Psoas muscle (tissue), 8 donors: ENCODE data around the gene MYO5A. TPM values are rescaled to one million over a fixed set of nuclear protein-coding genes. Genes with fewer than 3 reads are reported as not detected.

Source experiments
- ATAC-seq, 4 donors: fragments of 200-7000 bp; cut with Tn5 transposase; one replicate each; pipeline ENCODE4 v1.9.1; 2020; ENCODE audit warnings: moderate library complexity in 3 of 4, mild to moderate bottlenecking in 2 of 4
- DNase-seq, 2 donors: peaks; one replicate each; pipeline ENCODE4 v3.0.0-alpha.2; 2020
- H3K27ac ChIP-seq: fragments of 200-600 bp; one replicate; pipeline ENCODE4 v1.8.0; 2022
- H3K27me3 ChIP-seq, 3 donors: fragments of 200-600 bp in 1 of 3; one replicate each; pipeline versions ENCODE4 v1.6.1 to v1.8.0; 2013 to 2022; ENCODE audit warnings: low read length in 2 of 3, mild to moderate bottlenecking in 2 of 3, moderate library complexity in 1 of 3; ENCODE audit not compliant: insufficient read depth in 3 of 3
- H3K36me3 ChIP-seq, 2 donors: fragments of 200-600 bp in 1 of 2; one replicate each; pipeline versions ENCODE4 v1.6.1 to v1.8.0; 2013 to 2022; ENCODE audit warnings: low read depth in 1 of 2, mild to moderate bottlenecking in 1 of 2, moderate library complexity in 1 of 2; ENCODE audit not compliant: insufficient read depth in 1 of 2
- H3K4me1 ChIP-seq: fragments of 200-600 bp; one replicate; pipeline ENCODE4 v1.8.0; 2022
- H3K4me3 ChIP-seq: fragments of 200-600 bp; one replicate; pipeline ENCODE4 v1.8.0; 2022; ENCODE audit warnings: mild to moderate bottlenecking
- H3K9me3 ChIP-seq: fragments of 200-600 bp; one replicate; pipeline ENCODE4 v1.8.0; 2022
- whole genome bisulfite sequencing, 3 donors: extraction: QIAGEN DNeasy Blood & Tissue Kit; methylation state at CpG; one replicate each; pipeline versions ENCODE4 v1.1.6 to v1.1.7; 2013; 5-methylcytosine and 5-hydroxymethylcytosine counted together
- intact Hi-C, 2 donors: fragments of 100-400 bp; cut with DNase I; formaldehyde crosslinking; loops; one replicate each; pipeline versions ENCODE4 v1.11.0 to v1.14.2; 2022
- polyA plus RNA-seq, 3 donors: library from polyadenylated mRNA; stranded (reverse); fragments of 200-250 nt; gene quantifications; one replicate each; pipeline ENCODE4 v1.2.3, GENCODE V29; 2013
- total RNA-seq, 4 donors: library from RNA; stranded (reverse); fragmentation: NEBNext Ultra II Directional in 2 of 4; extraction: Animal tissue kit (Norgen Biotek cat#: 25700) in 2 of 4; gene quantifications; one replicate each; pipeline versions ENCODE4 v1.2.1 to v1.2.4, GENCODE V29; 2021 to 2023
- TF ChIP-seq, protein P1 (sequence below): fragments of 200-600 bp; IDR thresholded peaks from one replicate; pipeline ENCODE4 v1.8.0; 2022; ENCODE audit warnings: antibody characterized with exemption
- donor health status: healthy with polysubstance abuse.
- donor health status: DM: no; HTN: no; CAD: no; lungs with moderate emphysema.
- donor health status: Bipolar disorder and iron deficiency.
- donor health status: healthy.
- donor health status: DM: yes; HTN: yes; CAD: no.
- donor health status: DM: no; HTN: no; CAD: no.
- donor health status: DM: no; HTN: no; CAD: no.
- donor health status: DM: yes; HTN: yes; CAD: no.

The MYO5A gene
- total and polyA plus RNA-seq, 7 donors = 3.6 to 9.9 (median 6.3) TPM

DNA sequence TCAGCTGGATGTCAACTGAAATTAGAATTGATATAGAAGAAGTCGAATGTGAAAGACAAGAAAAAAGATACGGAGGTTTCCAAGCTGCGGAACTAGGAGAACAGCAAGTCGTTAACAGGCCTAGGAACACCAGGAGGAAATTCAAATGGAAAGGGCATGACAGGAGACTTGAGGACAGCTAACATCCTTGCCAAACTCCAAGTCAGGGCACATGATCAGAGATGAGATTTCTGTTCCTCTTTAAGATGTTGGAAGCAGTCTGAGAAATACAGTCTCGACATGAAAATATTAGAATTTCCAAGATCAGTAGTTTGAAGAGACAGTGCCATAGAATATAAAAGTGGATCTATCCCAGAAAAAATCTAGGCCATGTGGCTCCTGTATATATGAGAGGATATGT, 5.0 kb downstream of the MYO5A start:
- no peaks in the 10 kb centered on the region for H3K27me3 ChIP-seq
- no peaks in the 10 kb centered on the region for H3K36me3 ChIP-seq
- WGBS, 3 donors = 28 to 54% (median 30%) methylated on average over 5 of the region's 5 CpGs
- DNase-seq (no peak), ATAC-seq (peak in 2 of 4 donors; percentile 43 to 49)
- intact Hi-C loops = loop anchor here in 1 of 2 donors (10.0 kb wide), 1 partner anchor 189 kb away; no protein-coding TSS in a partner anchor
- peaks cover 42% of the 10 kb centered on the region for H3K4me1 ChIP-seq
- TF ChIP-seq, protein P1, sequence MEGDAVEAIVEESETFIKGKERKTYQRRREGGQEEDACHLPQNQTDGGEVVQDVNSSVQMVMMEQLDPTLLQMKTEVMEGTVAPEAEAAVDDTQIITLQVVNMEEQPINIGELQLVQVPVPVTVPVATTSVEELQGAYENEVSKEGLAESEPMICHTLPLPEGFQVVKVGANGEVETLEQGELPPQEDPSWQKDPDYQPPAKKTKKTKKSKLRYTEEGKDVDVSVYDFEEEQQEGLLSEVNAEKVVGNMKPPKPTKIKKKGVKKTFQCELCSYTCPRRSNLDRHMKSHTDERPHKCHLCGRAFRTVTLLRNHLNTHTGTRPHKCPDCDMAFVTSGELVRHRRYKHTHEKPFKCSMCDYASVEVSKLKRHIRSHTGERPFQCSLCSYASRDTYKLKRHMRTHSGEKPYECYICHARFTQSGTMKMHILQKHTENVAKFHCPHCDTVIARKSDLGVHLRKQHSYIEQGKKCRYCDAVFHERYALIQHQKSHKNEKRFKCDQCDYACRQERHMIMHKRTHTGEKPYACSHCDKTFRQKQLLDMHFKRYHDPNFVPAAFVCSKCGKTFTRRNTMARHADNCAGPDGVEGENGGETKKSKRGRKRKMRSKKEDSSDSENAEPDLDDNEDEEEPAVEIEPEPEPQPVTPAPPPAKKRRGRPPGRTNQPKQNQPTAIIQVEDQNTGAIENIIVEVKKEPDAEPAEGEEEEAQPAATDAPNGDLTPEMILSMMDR = no peak
- H3K27ac ChIP-seq = peak overlapping the region; percentile 51
- no peak overlapping the region for H3K4me3 ChIP-seq
- no peaks in the 10 kb centered on the region for H3K9me3 ChIP-seq

DNA sequence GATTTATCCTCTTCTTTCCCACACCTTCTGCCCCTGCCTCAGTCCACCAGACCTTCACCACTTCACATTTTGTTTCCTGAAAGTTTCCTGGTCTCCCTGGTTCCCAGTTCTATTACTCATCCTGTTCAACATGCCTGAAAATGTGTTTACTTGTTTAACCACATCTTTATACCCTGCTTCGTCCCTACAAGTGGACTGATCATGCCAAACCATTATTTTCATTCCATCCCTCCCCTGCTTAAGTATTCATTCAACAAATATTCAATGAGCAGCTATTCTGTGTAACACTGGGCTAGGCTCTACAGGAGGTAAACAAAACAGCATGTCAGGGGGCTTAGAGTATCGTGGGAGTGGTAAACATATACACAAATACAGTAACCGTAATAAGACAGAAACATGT, 5.5 kb downstream of the MYO5A start:
- no peaks in the 10 kb centered on the region for H3K36me3 ChIP-seq
- H3K4me1 ChIP-seq = peaks cover 42% of the 10 kb centered on the region
- intact Hi-C loops = loop anchor here in 1 of 2 donors (10.0 kb wide), 1 partner anchor 188 kb away; no protein-coding TSS in a partner anchor
- no peak for ATAC-seq
- WGBS, 3 donors = 50 to 88% (median 61%) methylated on average over 3 of the region's 3 CpGs
- no peak for DNase-seq
- TF ChIP-seq, protein P1 = no peak
- H3K27ac ChIP-seq = peak overlapping the region; percentile 51
- no peaks in the 10 kb centered on the region for H3K27me3 ChIP-seq
- H3K9me3 ChIP-seq = no peaks in the 10 kb centered on the region
- H3K4me3 ChIP-seq = no peak overlapping the region

DNA sequence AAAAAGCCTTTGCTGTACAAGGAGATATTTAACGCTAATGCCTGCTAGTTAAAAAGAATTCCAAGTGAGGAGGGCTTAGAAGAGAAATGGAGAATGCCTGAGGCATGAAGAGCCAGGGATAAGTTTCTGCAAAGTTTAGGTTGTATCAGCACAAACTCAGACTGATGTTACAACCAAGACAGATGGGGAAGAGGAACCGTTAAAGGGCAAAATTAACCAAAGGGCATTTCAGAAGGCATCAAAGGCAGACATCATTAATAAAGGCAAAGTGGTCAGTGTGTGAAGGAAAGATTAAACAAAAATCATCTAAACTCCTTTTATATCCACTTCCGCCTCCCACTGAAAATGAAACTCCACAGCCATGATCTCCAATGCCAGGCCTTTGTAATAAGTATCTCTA, 7.0 kb downstream of the MYO5A start:
- Histone ChIP-seq H3K36me3 (no peaks in the 10 kb centered on the region), H3K9me3 (no peaks in the 10 kb centered on the region), H3K27me3 (no peaks in the 10 kb centered on the region), H3K4me3 (no peak overlapping the region), H3K27ac (no peak overlapping the region), H3K4me1 (peaks cover 33% of the 10 kb centered on the region)
- TF ChIP-seq, protein P1 = no peak
- ATAC-seq = no peak
- intact Hi-C loops = loop anchor here in 1 of 2 donors (10.0 kb wide), 1 partner anchor 187 kb away; no protein-coding TSS in a partner anchor
- 82 to 84% (median 83%) methylated on average over 3 of the region's 3 CpGs for WGBS, 3 donors
- no peak for DNase-seq

DNA sequence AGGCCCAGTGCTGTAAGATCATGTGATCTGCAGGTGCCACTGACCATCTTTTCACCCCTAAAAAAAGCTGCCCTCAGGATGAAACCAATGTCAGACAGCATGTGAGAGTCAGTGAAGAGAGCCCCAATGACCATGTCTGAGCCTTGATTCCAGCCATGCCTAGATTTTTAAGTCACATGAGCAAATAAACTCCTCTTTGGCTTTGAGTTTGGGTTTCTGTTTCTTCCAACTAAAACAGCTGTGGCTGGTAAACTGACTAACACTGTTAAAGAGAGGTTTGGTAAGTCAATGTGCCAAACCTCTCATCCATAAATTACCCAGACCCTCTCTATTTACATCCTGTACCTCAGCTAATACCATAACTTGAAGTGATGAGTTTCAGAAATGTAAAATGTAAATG, 8.3 kb downstream of the MYO5A start:
- peak in 1 of 4 donors; percentile 8 for ATAC-seq
- intact Hi-C loops = loop anchor here in 1 of 2 donors (10.0 kb wide), 1 partner anchor 186 kb away; no protein-coding TSS in a partner anchor

More for the DNA sequence above, 8.3 kb downstream of the MYO5A start:
- TF ChIP-seq, protein P1 = no peak
- no peak overlapping the region for H3K27ac ChIP-seq
- peaks cover 33% of the 10 kb centered on the region for H3K4me1 ChIP-seq
- no peak overlapping the region for H3K4me3 ChIP-seq
- H3K9me3 ChIP-seq = no peaks in the 10 kb centered on the region
- no peaks in the 10 kb centered on the region for H3K36me3 ChIP-seq
- DNase-seq = no peak
- H3K27me3 ChIP-seq = no peaks in the 10 kb centered on the region
